Bronchial epithelial cell (primary cell): Measurements from ENCODE around the gene CRYL1. TPM values are rescaled to one million over a fixed set of nuclear protein-coding genes. Genes with fewer than 3 reads are reported as not detected.

Source experiments
- DNase-seq: peaks from one replicate; pipeline ENCODE4 v3.0.0-alpha.2; 2010; ENCODE audit warnings: low read depth
- FAIRE-seq: peaks from 2 replicates; lab custom pipeline; 2011; peaks lifted over from hg19 to GRCh38; lab: Jason Lieb, UNC
- H3K27me3 ChIP-seq: 2 replicates; pipeline ENCODE4 v1.5.1; 2011; ENCODE audit warnings: low read length; ENCODE audit not compliant: control insufficient read depth, insufficient read depth
- H3K36me3 ChIP-seq: 2 replicates; pipeline ENCODE4 v1.5.1; 2011; ENCODE audit warnings: low read length; ENCODE audit not compliant: control insufficient read depth, insufficient read depth
- H3K4me3 ChIP-seq: 2 replicates; pipeline ENCODE4 v1.5.1; 2011; ENCODE audit warnings: mild to moderate bottlenecking, low read depth, low read length, control low read depth
- total RNA-seq: library from RNA; depleted of rRNA; stranded (reverse); fragments of >200 nt; gene quantifications from 2 replicates; pipeline ENCODE4 v1.2.1, GENCODE V29; 2014
- TF ChIP-seq, protein P1 (sequence below): IDR thresholded peaks from 2 replicates; pipeline ENCODE4 v1.5.1; 2011; ENCODE audit warnings: mild to moderate bottlenecking, moderate library complexity, low read length, control low read depth, inconsistent platforms; ENCODE audit not compliant: insufficient read depth, severe bottlenecking

The CRYL1 gene
- total RNA-seq, 1 donor from 2014 or later: 17.9 TPM

- no peak for DNase-seq
- no peaks in the 10 kb centered on the region for H3K27me3 ChIP-seq
- FAIRE-seq: no peak
- no peak overlapping the region for H3K4me3 ChIP-seq
- no peaks in the 10 kb centered on the region for H3K36me3 ChIP-seq
- TF ChIP-seq, protein P1, sequence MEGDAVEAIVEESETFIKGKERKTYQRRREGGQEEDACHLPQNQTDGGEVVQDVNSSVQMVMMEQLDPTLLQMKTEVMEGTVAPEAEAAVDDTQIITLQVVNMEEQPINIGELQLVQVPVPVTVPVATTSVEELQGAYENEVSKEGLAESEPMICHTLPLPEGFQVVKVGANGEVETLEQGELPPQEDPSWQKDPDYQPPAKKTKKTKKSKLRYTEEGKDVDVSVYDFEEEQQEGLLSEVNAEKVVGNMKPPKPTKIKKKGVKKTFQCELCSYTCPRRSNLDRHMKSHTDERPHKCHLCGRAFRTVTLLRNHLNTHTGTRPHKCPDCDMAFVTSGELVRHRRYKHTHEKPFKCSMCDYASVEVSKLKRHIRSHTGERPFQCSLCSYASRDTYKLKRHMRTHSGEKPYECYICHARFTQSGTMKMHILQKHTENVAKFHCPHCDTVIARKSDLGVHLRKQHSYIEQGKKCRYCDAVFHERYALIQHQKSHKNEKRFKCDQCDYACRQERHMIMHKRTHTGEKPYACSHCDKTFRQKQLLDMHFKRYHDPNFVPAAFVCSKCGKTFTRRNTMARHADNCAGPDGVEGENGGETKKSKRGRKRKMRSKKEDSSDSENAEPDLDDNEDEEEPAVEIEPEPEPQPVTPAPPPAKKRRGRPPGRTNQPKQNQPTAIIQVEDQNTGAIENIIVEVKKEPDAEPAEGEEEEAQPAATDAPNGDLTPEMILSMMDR: no peak
These were observed 1.0 kb upstream of the CRYL1 start for GRCh38 chr13:20526664-20527063.

- no peaks in the 10 kb centered on the region for H3K27me3 ChIP-seq
- no peaks in the 10 kb centered on the region for H3K36me3 ChIP-seq
- TF ChIP-seq, protein P1: no peak
- peak overlapping the region; percentile 79 for H3K4me3 ChIP-seq
- FAIRE-seq (no peak), DNase-seq (peak; percentile 4)
These were observed 485 bp downstream of the CRYL1 start for GRCh38 chr13:20525144-20525600.

DNA sequence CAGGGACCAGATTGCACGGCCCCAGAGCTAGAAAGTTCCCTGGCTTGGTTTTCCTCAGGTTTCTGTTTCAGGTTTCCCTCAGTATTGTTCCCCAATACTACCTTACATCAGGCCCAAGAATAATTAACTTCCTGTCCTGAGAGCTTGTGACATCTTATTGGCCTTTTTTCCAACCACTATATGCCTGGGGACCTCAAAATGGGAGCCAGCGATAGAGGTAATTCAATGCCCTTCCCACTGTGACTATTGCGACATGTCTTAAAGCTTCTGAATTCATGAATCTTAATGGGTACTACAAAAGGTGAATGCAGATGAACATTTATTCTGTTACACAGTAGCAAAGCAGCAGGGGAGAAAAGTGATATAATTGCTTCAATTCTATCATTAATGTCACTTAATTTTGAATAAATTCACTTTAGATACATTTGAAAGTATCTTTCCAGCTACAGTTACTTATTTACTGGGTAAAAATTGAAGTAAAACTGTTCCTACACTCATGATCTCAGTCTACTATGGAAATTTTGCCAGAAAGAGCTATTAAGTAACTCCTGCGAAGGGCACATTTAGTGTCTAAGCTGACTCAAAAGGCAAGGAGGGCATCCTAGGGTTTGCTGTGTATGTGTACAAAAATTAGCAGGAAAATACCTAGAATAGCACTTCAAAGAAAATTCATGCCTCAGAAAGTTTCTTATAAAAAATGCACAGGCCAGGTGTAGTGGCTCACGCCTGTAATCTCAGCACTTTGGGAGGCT is 4.1 kb downstream of the CRYL1 start:
- no peak for DNase-seq
- TF ChIP-seq, protein P1: no peak
- H3K27me3 ChIP-seq: no peaks in the 10 kb centered on the region
- H3K36me3 ChIP-seq: no peaks in the 10 kb centered on the region
- no peak for FAIRE-seq
- H3K4me3 ChIP-seq: no peak overlapping the region

- no peaks in the 10 kb centered on the region for H3K27me3 ChIP-seq
- DNase-seq (no peak), FAIRE-seq (no peak)
- H3K36me3 ChIP-seq: no peaks in the 10 kb centered on the region
- no peak overlapping the region for H3K4me3 ChIP-seq
- TF ChIP-seq, protein P1: no peak
These were observed 5.8 kb downstream of the CRYL1 start for GRCh38 chr13:20519875-20520274.

GRCh38 chr13:20518660-20519100 is 7.0 kb downstream of the CRYL1 start:
- DNase-seq: no peak
- TF ChIP-seq, protein P1: no peak
- Histone ChIP-seq H3K27me3 (no peaks in the 10 kb centered on the region), H3K4me3 (no peak overlapping the region), H3K36me3 (no peaks in the 10 kb centered on the region)
- FAIRE-seq: no peak
